ENCODE results near the gene NANOS3.
"Not testable (repeated sequence)": the region's sequence is repeated elsewhere in the genome, so short reads cannot be mapped to it uniquely, and the experiment has no call there.

The NANOS3 gene

DNA sequence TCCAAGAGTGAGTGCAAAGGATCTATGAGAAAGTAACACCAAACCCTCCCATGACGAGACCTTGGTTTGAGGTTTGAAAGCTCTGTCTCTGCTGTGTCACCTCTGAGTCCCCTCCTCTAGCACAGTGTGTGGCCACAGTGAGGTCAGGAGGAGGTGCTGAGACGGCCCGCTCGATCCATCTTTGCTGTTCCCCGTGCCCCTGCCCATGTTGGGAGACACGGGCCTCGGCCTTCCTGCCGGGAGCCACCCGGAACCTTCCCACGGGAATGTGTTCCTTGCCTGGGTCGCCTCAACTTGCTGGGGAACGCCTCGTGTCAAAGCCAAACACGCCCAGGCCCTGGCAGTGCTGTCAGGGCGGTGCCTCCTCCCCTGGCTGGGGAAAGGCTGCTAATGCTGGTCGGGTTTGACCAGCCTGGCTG lies 10.1 kb downstream of the NANOS3 start:
- no peak for DNase-seq

DNA sequence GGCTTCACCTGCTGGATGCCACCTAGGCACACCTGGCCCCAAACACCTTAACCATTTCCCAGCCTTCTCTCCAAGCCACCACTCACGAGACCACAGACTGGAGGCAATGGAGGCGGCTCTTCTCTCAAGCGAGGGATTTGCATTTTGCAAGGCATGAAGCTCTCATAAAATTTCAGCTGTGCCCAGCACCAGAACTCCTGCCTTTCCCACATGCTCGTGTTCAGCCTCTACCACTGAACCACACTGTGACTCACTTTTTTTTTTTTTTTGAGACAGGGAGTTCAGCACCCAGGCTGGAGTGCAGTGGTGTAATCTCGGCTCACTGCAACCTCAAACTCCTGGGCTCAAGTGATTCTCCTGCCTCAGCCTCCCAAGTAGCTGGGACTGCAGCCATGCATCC lies 10.6 kb downstream of the NANOS3 start:
- no peak for DNase-seq

DNA sequence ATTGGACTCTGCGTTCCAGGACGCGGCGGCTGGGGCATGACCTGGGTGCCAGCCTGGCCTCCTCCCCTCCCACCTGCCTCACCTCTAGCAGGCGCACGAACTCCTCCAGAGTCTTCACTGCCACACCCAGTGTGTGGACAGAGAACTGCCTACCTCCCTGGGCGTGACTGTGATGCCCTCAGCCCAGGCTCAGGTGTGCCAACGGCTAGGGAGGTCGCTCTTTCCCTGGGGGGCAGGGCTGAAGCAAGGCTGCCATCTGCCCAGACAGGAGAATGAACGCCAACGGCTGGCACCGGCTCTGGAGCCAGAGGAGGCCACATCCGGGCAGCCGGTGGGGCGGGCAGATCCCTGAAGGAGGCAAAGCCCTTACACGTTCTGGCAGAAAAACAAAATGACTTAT lies 11.3 kb downstream of the NANOS3 start:
- DNase-seq, result no peak

DNA sequence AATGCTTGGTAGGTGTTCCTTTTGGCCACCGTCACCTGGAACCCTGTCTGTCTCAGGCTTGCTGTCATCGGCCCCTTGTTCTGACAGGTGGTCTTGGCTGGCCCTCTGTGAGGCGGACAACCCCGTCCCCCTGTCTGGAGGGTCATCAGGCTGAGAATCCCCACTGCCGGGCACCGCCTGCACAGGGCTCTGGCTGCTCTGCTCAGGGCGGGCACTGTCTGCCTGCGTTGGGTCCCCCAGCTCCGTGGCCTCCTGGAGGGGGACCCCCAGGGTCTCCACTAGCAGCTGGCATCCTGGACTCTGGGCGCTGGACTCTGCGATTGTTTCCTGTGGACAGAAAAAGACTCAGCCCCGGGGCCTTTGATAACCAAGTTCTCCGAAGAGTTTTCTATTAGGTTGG lies 13.2 kb downstream of the NANOS3 start:
- no peak for DNase-seq

DNA sequence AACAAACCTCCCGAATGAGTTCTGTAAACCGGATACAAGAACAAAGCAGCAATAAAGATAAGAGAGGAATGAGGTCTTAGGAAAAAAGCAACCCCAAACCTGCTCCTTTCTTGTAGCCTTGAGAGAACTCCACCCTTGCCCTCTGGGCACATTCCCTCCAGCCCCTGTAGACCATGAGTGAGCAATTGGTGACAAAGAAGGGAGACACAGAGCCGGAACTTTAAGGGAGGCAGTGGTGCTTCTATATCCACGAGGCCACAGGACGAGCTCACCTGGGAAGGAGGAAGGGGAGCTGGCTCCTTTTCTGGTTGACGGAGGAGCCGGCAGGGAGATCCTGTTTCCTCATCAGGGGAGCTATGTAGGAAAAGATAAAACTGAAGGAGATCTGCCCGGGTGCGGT lies 15.9 kb downstream of the NANOS3 start:
- DNase-seq, result no peak

DNA sequence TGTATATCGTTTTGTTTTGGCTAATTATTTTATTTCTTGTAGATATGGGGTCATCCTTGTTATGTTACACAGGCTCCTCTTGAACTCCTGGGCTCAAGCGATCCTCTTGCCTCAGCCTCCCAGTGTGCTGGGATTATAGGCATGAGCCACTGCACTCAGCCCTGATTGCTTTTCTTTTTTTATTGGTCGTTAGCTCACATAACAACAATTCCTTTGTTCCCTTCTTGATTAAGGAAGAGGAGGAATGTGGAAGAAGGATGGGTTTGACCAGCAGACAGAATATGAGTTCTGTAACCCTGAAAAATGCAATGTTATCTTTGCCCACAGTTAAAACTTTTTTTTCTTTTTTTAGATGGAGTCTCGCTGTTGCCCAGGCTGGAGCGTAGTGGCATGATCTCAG lies 17.6 kb downstream of the NANOS3 start:
- DNase-seq, result no peak

DNA sequence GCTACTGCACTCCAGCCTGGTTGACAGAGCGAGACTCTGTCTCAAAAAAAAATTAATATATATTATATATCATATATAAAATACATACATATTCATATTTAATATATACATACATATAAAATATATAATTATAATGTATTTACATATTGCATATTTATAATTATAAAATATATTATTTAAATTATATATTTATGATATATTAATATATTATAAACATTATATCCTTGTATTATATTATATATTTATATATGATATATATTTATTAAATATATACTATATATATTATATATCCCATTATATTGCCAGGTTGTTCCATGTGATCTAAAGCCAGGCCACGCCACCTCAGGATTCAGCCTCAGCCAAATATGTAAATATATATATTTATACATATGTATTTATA lies 19.3 kb downstream of the NANOS3 start:
- DNase-seq, result no peak

DNA sequence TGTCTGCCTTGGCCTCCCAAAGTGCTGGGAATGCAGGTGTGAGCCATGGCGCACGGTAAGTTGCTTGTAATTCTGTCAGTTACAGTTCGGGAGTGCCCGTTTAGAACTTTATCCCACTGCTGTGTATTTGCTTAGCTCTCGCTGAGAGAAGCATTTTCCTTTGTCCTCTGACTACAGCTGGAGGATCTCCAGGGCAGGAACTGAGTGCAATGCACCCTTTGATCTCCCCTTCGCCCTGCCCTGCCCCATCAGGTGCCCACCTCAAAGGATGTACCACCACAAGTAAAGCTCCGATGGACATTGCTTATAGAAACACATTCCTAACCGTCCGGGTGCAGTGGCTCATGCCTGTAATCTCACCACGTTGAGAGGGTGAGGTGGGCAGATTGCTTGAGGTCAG lies 22.5 kb downstream of the NANOS3 start:
- DNase-seq, result no peak

DNA sequence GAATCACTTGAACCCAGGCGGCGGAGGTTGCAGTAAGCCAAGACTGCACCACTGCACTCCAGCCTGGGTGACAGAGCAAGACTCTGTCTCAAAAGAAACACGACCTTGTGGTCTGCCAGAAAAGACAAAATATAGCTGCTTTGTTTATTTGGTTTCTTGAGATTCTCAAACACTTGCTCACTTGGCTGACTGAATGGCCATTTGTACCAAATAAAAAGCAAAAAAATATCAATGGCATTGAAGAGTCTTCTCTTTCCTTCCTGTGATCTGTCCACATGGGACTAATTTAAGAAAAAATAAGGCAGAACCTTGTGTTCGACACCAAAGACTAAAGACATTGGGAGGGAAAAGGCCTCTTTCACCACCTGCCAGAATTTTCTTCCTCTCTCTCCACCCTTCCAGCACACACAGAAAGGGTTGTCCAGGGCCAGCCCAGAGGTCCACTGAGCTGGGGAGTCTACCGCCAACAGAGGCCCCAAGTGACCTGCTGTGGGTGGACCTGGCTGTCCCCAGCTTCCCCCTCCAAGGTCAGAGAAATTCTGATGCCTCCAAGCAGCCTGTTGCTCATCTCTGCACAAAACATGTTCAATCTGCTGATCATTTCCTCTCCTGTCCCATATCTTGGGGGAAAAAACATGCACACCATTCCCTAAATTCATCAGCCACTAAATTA lies 23.1 kb downstream of the NANOS3 start:
- no peak for DNase-seq

DNA sequence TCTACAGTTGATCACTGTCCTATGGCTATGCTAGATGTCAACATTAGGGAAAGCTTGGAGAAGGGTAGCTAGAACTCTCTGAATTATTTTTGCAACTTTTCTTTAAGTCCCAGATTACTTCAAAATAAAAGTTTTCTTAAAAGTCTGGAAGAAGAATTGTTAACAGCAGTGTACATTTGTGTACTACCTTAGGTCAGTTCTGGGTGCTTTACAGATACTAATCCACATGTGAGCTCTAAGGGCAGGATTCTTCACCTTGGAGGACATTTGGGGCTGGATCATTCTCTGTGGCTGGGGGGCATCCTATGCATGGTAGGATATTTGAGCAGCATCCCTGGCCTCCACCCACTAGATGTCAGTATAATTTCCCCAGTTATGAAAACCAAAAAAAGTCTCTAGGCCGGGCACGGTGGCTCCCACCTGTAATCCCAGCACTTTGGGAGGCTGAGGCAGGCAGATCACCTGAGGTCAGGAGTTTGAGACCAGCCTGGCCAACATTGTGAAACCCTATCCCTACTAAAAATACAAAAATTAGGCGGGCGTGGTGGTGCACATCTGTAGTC lies 26.1 kb downstream of the NANOS3 start:
- no peak for DNase-seq

DNA sequence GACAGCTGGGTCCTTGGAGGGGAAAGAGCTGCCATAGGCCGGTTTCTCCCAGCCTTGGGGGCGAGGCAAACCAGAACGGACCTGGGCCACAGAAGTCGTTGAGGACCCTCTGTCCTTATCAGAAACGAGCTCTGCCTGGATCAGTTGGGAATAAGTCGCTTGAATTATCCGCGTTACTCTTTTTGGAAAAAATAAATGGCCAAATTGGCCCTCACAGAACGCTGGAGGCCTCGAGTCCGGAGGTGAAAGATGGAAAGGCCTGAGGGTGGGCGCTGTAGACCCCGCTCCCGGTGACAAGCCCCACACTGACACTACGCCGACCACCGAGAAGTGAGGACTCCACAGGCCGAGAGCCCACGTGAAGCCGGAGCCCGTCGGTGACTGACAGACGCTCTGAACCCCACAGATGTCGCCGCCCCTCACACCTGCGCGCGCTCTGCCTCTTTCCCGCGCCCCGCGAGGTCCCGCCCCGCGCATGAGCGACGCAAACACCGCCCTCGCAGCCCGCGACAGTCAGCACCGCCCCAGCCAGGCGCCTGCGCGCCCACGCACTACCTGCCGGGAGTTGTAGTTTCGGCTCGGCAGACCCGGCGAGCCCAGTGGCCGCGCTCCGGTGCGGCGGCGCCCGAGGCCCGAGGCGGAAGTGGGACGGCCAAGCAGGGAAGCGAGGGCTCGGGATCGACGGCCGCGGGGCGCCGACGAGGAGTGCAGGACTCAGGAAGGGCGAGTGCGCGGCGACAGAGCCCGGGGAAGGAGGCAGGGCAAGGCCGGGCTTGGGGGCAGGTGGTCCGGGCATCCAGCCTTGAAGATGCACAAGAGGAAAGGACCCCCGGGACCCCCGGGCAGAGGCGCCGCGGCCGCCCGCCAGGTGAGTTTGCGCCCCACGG lies 28.9 kb downstream of the NANOS3 start, which contains the start of the genes BRME1 and CC2D1A:
TSS of gene BRME1 (minus strand) at position 484 of the 887 bp plus-strand sequence. CDS start 1,225 bp downstream, outside the sequence.
TSS of gene CC2D1A (plus strand) at position 568 of the 887 bp plus-strand sequence. CDS start at position 809, 241 bp downstream.
- DNase-seq, result peak; percentile 92

DNA sequence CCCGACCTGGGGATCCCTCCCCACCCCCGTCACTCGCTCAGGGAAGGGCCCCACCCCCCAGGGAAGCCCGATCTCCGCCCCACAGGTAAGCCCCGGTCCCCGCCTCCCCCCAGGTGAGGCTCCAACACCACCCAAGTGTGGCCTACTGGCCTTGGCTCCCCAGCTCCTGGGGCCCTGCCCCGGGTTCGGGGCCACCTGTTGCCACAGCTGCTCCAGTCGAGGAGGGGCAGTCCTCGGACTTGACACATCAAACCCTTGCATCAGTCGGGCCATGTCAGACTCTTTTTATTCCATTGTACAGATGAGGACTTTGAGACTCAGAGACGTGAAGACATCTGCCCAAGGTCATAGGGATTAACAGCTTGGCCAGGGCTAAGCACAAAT lies 29.6 kb downstream of the NANOS3 start:
- no peak for DNase-seq

DNA sequence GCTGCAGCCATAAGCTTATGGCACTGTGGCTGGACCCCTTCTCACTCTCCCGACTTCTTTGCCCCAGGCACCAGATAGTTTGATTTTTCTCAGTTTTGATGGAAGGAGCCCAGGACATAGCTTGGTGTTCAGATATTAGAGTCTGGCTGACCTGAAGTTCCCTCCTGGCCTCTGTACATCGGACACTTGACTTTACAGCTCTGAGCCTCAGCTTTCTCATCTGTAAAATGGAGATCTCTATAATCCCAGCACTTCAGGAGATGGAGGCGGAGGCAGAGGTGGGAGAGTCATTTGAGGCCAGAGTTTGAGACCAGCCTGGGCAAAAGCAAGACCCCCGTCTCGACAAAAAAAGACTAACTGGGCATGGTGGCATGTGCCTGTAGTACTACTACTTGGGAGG lies 30.0 kb downstream of the NANOS3 start:
- no peak for DNase-seq

DNA sequence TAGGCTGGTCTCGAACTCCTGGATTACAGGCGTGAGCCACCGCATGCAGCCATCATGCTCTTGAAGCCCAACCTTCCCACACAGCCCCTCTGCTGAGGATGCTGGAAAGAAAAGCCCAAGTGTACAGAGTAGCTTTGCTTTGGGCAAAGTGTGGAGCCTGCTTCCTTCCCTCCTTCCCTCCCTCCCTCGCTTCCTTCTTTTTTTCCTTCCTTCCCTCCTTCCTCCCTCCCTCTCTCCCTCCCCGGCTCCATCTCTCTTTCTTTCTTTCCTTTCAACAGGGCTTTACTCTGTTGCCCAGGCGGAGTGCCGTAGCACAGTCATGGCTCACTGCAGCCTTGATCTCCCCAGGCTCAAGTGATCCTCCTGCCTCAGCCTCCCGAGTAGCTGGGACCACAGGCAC lies 31.7 kb downstream of the NANOS3 start:
- no peak for DNase-seq

DNA sequence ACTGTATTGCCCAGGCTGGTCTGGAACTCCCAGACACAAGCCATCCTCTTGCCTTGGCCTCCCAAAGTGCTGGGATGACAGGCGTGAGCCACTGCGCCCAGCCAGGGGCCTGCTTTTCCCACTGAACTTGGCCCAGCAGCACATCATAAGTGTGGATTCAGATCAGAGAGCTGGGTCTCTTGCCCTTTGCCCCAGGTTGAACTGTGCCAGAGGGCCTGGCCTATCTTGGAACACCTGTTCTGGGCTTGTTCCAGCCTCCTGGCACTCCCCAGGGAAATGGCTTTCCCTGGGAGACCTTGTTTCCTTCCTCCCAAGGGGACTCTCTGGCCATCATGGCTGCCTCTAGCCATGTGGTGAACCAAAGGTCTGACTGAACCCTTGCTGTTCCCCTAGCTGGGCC lies 32.5 kb downstream of the NANOS3 start:
- DNase-seq, result no peak

DNA sequence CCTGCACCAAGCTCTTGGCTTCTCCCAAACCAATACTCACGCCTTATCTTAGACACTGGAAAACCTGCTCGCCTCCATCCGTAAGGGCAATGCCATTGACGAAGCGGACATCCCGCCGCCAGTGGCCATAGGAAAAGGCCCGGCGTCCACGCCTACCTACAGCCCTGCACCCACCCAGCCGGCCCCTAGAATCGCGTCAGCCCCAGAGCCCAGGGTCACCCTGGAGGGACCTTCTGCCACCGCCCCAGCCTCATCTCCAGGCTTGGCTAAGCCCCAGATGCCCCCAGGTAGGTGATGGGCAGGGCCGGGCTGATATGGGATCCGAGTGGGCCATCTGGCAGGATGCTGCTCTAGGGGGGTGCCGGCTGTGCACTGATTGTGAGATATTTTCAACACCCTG lies 36.4 kb downstream of the NANOS3 start:
- no peak for DNase-seq

DNA sequence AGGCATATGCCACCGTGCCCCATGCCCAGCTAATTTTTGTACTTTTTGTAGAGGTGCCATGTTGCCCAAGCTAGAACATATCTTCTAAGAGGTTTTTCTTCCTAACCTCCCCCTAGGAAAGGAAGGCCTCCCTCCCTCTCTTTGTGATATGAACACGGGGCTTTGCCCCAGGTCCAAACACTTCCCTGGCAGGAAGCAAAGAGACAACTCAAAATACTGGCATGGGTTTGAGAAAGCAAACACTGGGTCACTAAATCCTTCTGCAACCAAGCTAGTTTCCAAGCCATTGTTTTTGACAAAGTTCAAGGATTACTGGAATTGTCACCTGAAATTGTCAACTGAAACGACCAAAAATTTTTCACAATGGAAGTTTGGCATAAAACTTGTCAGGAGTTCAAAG lies 37.8 kb downstream of the NANOS3 start:
- no peak for DNase-seq

DNA sequence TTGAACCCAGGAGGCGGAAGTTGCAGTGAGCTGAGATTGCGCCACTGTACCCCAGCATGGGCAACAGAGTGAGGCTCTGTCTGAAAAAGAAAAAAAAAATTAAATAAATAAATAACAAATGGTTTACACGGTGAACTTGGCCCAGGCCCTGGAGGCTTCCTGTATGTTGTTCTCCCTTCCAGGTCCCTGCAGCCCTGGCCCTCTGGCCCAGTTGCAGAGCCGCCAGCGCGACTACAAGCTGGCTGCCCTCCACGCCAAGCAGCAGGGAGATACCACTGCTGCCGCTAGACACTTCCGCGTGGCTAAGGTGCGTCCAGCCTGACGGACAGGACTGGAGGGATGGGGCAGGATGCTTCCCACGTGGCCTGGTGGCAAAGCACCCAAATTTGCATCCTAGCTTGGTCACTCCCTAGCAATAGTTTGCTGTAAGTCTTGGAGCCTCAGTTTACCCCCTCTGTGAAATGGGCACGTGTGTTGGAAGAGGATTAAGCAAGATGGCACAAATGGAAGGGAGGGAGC lies 41.0 kb downstream of the NANOS3 start:
- DNase-seq, result no peak

DNA sequence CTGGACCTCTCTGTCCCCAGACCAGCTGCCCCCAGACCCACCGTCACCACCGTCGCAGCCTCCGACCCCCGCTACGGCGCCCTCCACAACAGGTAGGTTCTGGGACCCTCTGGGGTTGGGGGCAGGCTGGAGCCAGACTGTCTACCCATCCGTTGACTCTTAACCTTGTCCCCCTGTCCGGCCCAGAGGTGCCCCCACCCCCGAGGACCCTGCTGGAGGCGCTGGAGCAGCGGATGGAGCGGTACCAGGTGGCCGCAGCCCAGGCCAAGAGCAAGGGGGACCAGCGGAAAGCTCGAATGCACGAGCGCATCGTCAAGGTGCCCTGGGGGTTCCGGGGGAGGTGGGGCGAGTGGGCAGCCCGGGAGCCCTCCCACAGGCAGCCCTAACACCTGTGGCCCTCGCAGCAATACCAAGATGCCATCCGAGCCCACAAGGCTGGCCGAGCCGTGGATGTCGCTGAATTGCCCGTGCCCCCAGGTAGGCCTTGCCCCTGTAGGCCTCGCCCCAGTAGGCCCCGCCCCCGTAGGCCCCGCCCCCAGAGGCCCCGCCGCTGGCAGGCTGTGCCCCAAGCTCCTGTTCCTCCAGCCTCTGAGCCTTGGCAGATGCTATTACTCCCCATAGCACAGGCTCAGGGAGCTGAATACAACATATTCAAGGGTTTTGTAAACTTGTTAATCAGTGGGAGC lies 41.9 kb downstream of the NANOS3 start:
- no peak for DNase-seq

DNA sequence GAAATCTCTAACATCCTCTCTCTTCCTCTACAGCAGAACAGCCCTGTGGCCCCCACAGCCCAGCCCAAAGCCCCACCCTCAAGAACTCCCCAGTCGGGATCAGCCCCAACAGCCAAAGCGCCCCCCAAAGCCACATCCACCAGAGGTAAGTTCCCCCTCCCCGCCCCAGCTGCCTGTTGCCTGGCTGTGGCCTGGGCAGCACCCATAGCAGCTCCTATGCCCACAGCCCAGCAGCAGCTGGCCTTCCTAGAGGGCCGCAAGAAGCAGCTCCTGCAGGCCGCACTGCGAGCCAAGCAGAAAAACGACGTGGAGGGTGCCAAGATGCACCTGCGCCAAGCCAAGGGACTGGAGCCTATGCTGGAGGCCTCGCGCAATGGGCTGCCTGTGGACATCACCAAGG lies 43.6 kb downstream of the NANOS3 start:
- no peak for DNase-seq

DNA sequence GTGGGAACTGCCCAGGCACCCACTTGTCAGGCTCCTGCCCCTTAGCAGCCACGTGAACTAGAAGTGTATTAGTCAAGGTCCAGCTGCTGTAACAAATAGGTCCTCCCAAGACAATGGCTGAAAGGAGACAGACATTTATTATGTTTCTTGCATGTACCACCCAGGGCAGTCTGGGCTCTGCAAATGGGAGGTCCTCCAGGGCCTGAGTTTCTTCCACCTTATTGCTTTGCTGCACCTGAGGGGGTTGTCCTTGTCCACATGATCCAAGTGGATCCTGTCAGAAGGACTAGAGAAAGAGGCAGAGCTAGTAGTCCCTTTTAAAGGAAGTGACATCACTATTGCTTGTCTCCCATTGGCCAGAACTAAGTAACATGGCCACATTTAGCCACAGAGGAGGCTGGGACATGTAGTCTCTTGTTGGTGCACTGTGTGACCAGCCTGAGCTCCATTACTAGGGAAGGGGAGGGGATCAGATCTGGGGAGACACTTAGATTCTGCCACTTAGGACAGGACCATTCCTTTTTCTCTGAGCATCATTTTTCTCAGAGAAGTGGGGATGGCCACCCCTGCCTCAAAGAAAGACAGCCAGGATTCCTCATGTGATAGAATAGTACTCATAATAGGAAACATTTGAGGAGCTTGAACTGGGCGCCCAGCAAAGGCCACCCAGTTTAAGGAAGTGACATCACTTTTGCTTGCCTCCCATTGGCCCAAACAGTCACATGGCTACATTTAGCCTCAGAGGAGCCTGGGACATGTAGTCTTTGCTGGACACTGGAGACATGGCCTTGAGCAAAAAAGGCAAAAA lies 44.2 kb downstream of the NANOS3 start:
- DNase-seq, result no peak

DNA sequence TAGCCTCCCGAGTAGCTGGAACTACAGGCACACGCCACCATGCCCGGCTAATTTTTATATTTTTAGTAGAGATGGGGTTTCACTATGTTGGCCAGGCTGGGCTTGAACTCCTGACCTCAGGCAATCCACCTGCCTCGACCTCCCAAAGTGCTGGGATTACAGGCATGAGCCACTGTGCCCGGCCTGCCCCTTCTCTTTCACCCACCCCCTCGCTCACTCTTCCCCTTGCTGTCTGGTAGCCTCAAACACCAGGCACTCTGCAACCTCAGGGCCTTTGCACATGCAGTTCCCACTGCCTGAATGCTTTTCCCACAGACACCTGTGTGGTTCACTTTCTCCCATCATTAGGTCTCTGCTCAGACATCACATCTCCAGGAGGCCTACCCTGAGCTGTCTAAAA lies 45.2 kb downstream of the NANOS3 start:
- not testable (repeated sequence) for DNase-seq
